SK-N-DZ (cell line): ENCODE results near the gene IRF4.

Experiments
- DNase-seq: peaks from one replicate; pipeline ENCODE4 v3.0.0-alpha.2; 2015; ENCODE audit warnings: low spot score

Gene IRF4

DNA sequence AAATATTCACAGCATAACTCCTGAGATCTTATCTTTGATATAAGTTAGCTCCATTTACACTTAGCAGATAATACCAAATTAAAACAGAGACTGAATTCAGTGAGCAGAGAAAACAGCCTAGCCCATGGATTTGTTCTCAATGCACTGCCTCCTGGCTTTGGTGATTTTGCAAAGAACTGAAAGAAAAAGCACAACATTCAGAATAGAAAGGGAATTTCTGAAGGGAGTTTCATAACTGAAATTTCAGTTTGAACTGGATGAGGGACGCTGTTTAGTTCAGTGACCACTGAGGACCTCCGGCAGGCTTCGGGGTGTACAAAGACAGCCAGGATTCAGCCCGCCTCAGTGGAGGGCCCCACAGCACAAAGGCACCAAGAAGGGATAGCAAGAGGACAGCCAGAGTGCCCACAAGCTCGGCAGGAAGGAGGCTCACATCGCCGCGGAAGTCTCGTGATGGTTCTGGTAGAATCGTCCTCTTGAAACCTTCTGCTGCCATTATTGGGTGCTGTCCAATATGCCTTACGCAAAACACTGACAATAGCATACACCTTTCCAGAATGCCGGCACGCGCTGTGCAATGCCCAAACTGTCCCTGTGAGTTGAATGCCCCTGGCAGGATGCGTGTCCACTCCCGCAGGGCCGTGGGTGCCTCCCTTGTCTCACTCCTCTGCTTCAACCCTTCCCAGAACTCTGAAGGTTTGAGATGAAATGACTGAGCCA lies 9.7 kb upstream of the IRF4 start:
- no peak for DNase-seq

DNA sequence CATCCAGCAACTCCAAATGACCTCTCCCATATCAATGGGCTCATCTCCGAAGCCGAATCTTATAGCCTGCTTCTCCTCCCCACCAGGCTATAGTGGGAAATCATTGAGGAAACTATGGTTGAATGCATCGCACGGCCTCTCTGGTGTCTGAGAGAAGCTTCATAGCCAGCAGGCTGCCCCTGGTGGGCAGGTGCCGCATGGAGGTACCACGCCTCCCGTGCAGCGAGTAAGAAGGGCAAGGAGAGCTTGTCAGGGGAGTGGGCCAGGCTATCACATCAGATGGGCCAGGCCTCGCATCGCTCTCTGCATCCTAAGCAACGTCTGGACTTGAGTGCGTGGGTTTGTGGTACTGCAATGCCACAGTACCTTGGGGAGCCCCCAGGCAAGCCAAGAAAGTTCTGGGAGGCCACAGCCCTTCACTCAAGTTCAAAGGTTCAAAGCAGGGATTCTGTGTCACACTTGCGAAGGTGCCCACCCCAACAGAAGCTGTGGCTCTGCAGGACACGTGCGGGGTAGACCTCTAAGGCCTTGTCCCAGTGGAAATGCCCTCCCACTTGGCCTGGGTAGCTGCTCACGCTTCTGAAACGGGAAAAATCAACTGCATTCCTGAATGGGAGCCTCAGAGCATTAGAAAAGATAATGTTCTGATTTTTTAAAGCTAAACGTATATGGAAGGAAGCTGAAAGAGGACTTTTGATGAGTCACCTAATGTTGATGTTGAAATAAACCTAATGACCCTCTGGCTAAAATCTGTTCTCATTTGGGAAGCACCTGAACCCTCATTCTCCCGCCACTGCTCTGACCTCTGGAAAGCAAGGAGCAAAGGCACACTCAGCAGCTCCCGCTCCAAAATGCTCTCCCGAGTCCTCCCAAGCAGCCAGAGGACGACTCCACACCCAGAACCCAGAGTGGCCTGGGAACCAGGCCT lies 8.4 kb upstream of the IRF4 start:
- no peak for DNase-seq

DNA sequence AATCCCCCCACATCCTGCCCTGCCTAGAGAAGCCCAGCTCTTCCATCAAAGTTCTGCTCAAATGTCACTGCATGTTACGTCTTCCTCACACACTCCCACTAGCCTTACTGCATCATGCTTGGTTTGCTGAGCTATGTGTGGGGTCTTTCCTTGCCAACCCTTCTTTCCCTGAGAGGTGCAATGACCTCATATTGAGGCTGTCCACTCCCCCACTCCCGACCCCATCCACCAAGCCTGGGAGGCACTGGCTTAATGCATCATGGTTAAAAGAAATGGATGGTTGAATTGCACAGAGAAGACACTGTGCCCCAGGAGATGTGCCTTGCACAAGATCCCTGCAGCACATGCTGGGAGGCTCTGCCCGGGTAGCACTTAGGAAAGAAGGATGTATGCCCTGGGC lies 7.7 kb upstream of the IRF4 start:
- DNase-seq: no peak

DNA sequence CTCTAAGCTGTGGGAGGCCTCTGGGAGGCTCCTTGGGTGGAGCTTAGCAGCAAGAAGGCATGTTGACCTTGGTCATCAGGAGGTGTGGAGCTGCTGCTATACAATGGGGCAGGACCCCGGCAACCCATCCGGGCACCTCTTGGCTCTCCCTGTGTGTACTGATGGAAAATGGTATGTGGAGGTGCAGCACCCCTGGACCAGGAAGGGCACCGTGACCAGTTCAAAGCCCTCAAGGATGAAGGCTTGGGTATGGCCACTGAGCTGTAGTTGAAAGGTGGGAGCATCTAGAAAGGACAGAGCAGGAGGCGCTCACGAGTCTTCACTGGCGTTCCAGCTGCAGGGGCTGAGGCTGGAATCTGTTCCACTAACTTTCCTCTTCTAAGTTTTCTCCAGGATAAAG lies 6.7 kb upstream of the IRF4 start:
- no peak for DNase-seq

GRCh38 chr6:385614-386013 lies 5.9 kb upstream of the IRF4 start:
- DNase-seq: no peak

DNA sequence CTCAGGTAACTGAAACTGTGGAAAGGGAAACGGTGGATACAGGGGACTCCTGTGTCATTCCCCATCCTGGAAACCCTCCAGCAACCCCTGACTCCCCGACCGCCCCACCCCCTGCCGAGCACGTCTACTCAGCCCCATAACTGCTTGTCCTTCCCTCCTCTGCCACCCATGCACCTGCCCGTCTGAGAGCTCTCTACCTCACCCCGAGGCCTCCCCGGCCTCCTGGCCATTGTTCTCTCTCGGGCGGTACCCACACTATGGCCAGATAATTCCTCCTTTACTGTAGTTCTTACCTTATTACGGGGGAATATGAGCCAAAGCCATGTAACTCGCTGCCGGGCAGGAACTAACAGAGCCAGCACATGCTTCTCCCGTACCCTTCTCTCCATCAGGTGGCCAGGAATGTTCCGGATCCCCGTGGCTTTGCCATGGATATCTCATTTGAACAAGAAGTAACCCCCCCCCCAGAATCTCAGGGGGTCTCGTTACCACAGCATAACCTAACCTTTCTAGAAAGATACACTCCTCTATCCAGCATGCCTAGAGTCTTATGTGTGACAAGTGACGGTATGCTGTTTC lies 4.8 kb upstream of the IRF4 start:
- DNase-seq: no peak

DNA sequence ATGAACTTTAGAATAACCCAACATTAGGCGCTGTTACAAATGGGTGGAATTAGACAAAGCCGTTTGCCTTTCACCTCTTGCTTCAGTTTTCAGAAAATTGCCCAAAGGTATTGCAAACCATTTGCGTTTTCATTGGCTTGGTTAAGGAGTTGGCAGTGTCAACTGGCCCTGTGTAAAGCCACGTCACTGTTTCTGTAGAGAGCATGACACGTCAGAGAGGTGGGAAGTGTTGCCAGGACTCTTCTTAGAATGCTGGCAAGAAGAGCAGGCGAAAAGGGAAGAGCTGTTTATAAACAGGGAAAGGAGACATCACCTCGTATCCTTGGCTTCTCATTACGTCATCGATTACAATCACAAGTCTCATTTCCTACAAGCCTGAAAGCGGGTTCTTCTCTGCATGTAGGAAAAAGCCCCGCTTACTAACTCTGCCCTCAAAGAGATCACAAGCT lies 4.2 kb upstream of the IRF4 start:
- DNase-seq: no peak

DNA sequence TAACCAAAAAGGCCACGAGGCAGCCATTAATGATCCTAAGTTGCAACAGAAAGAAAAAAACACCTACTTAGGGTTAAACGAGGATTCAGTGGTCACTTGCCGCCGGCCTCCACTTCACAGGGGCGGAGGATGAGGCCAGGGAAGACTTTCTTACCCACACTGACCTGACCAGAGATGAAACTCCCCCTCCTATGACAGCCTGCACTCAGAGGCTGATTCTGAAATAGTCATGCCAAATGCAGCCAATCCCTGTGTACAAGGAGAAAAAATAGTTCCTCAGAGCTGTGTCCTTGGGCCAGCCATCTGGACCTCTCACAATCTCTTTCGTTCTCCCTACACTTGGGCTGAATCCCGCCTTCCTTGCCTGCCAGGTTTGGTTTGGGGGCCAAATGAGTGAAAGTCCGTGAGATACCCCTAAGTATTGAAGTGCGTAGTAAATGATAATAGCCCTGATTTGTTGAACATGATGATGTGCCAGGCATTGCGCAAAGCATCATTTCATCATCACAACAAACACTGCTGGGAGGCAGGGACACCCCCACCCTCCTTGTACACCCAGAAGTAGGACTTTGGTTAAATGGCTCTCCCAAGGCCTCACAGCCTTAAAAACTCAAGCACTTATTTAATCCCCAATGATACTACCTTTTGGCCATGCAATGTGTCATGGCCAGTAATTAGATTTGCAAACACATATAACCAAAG lies 3.2 kb upstream of the IRF4 start:
- no peak for DNase-seq

GRCh38 chr6:389143-389542 lies 2.4 kb upstream of the IRF4 start:
- DNase-seq: no peak

DNA sequence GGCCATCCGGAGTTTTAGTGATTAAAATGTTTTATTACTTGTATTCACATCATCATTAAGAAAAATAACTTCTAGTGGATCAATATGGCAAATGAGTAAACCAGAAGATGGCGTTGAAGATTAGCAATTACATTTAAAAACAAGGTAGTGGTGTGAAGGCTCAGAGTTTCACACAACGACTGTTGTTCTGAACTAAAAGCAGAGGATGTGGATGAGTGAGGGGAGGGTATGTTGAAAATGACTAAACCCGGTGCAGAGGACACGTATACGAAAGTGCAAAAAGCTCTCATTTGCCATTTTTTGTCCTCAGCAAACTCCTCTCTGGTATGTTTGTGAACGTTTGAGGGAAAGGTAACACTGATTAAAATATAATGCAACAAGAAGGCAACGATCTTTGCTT lies 1.9 kb upstream of the IRF4 start:
- DNase-seq: no peak

- no peak for DNase-seq
Observed at GRCh38 chr6:390914-391558, 516 bp upstream of the IRF4 start.

- DNase-seq: no peak
Observed at GRCh38 chr6:392441-393390, 1.2 kb downstream of the IRF4 start.

DNA sequence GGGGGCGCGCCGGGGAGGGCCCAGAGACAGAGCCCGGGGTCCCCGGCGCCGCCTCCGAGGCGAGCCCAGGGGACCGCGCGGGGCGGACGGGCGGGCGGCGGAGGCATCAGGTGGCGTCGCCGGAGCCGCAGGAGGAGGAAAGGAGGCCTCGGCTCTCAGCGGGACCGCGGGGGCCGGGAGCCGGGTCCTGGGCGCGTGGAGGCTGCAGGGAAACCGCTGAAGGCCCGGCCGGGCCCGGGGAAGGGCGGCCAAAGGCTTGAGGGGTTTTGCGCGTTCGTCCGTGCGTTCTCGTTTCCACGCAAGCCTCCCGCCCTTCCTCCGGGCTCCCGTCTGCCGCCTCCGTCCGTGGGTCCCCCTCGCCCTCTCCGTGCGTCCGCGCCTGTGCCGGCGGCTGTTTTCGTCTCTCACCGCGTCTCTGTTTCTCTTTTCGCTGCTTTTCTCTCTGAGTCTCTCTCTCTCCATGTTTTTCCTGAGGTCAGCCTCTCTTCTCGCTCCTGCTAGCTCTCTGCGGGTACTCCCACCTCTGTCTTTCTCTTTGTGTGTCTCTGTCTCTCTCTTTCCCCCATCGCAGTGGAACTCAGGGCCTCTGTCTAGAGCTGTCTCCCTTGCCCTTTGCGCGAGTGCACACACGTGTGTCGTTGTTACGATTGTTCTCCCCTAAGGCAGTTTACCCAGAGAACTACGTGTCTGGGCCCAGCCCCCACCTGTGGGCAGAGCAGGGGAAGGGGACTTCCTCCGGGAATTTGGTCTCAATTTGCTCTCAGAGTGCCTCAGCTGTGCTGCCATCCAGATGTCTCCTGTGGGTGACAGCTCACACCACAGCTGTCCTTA lies 2.1 kb downstream of the IRF4 start:
- DNase-seq: no peak

GRCh38 chr6:394641-395289 lies 3.2 kb downstream of the IRF4 start:
- DNase-seq: no peak

DNA sequence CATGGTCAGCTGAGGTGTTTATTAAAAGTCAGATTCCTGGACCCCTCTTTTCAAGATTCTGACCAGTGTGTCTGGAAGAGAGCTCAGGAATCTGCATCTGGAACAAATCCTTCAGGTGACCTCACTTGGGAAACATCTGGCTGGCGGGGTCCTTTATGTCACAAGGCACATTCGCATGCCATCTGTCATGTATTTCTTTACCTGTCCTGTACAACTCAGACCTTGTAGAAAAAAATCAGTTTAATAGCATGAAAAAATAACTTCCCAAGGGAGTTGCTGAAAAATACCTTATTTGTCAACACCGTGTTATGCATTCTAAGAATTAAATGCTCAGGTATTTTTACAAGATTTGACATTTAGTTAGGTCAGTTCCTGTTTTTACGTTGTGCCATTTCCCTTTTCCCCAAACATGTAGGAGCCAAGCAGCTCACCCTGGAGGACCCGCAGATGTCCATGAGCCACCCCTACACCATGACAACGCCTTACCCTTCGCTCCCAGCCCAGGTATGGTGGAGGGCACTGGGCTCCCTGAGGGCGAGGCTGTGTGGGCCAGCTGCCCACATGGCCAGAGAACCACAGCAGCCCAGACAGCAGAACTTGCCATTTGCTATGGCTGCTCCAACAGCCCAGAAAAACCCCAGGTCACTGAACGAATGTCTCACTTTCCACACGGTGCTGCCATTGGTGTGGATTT lies 4.0 kb downstream of the IRF4 start:
- DNase-seq: no peak

- no peak for DNase-seq
Observed at GRCh38 chr6:396126-396520, 4.6 kb downstream of the IRF4 start.

DNA sequence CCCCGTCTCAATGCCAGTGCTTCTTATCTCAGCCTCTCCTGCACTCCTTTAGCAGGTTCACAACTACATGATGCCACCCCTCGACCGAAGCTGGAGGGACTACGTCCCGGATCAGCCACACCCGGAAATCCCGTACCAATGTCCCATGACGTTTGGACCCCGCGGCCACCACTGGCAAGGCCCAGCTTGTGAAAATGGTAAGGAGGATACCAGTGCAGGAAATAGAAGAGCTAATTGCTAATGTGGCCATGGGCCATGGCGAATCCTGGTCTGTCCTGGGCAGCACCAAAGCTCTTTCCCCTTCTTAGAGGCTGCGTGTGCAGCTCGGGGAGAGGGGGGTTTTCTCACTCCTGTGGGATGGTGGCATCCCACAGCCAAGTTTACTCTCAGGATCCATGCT lies 5.5 kb downstream of the IRF4 start:
- no peak for DNase-seq

DNA sequence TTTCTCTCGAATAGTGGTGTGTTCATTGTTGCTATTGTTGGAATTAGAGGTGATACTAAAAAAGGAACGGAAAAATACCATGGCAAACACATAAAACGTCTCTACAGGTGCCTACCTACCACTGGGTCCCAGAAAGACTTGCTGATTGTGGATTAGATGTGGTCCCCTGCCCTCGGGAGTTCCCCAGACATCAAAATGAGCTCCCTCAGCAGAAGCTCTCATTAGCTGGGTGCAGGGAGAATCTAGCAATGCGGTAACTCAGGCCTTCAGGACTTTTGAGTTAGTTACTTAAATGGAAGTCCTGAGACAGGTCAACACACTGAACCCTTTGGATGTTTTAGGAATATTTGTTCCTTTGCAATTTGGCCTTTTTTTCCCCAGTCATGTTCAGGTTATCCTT lies 6.1 kb downstream of the IRF4 start:
- DNase-seq: no peak
